GM19395 (cell line): Measurements from ENCODE around the gene DPEP2.

Source experiments
- ATAC-seq: cut with Tn5 transposase; IDR thresholded peaks from one replicate; pipeline ENCODE4 v1.9.1; 2021; ENCODE audit warnings: mild to moderate bottlenecking, moderate library complexity; ENCODE audit not compliant: unreplicated experiment

DPEP2 gene

GRCh38 chr16:67959536-67960329 lies 39.6 kb downstream of the DPEP2 start:
- no peak for ATAC-seq

GRCh38 chr16:67957622-67958021 lies 41.7 kb downstream of the DPEP2 start:
- no peak for ATAC-seq

GRCh38 chr16:67954421-67955196 lies 44.7 kb downstream of the DPEP2 start:
- no peak for ATAC-seq

GRCh38 chr16:67953641-67954375 lies 45.5 kb downstream of the DPEP2 start:
- ATAC-seq = no peak

GRCh38 chr16:67951485-67951884 lies 47.8 kb downstream of the DPEP2 start:
- no peak for ATAC-seq

- no peak for ATAC-seq
Observed at GRCh38 chr16:67950335-67950843, 48.9 kb downstream of the DPEP2 start.

GRCh38 chr16:67949645-67950044 lies 49.6 kb downstream of the DPEP2 start:
- ATAC-seq = no peak

GRCh38 chr16:67948015-67948414 lies 51.3 kb downstream of the DPEP2 start:
- no peak for ATAC-seq

GRCh38 chr16:67946966-67947558 lies 52.2 kb downstream of the DPEP2 start:
- ATAC-seq = no peak

- ATAC-seq = no peak
Observed at GRCh38 chr16:67946128-67946569, 53.1 kb downstream of the DPEP2 start.

- no peak for ATAC-seq
Observed at GRCh38 chr16:67945392-67945933, 53.8 kb downstream of the DPEP2 start.

GRCh38 chr16:67944690-67945391 lies 54.4 kb downstream of the DPEP2 start:
- no peak for ATAC-seq

GRCh38 chr16:67943619-67944504 lies 55.4 kb downstream of the DPEP2 start, which contains the start of gene LCAT:
Gene LCAT, minus strand, starts transcription at chr16:67944120. Its CDS starts 19 bp downstream, at chr16:67944101.
- ATAC-seq = no peak

GRCh38 chr16:67943256-67943618 lies 56.0 kb downstream of the DPEP2 start:
- ATAC-seq = no peak

GRCh38 chr16:67942510-67943255 lies 56.6 kb downstream of the DPEP2 start:
- ATAC-seq = no peak

- no peak for ATAC-seq
Observed at GRCh38 chr16:67942200-67942509, 57.1 kb downstream of the DPEP2 start.

GRCh38 chr16:67941469-67942199 lies 57.6 kb downstream of the DPEP2 start:
- no peak for ATAC-seq
